ENCODE data around the gene ARID4B. TPM values are rescaled to one million over a fixed set of nuclear protein-coding genes. Genes with fewer than 3 reads are reported as not detected.

ARID4B gene
- total RNA-seq, 4 donors from 2014 or later: 26.7 to 49.2 (median 39.1) TPM

DNA sequence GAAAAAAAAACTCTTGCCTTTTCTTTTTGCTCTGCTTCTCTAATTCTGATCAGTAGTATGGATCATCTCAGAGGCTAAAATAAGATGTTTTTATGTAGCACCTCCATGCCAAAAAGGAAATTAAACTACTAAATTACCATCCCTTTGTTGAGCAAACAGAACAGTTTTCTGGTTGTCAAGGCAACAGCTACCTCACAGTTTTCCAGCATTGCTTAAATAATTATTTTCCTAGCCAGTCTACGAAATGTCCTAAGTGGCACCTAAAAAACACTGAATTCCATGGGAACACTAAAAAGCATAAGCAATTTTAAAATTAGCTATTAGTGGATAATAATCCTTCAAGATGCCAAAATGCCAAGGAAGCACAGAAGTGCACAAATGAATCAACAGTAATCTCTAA, 61.7 kb downstream of the ARID4B start:
- H3K9me3 ChIP-seq: no peaks in the 10 kb centered on the region
- peaks cover 0 to 65% (median 8%) of the 10 kb centered on the region in 3 donors for H3K4me1 ChIP-seq
- no peak overlapping the region for H3K27ac ChIP-seq
- 6 to 27% methylated on average over 1 of the region's 1 CpG for WGBS, 2 donors (ENCODE audit: low coverage in 1 of 2)
- H3K4me3 ChIP-seq: no peak overlapping the region
- ATAC-seq: no peak
- no peak for TF ChIP-seq POLR2AphosphoS5 (IDR thresholded peaks at IDR 0.05)
- TF ChIP-seq POLR2A (IDR thresholded peaks at IDR 0.05): no peak
- no peak for TF ChIP-seq EP300 (IDR thresholded peaks at IDR 0.05)
- TF ChIP-seq, protein P1, sequence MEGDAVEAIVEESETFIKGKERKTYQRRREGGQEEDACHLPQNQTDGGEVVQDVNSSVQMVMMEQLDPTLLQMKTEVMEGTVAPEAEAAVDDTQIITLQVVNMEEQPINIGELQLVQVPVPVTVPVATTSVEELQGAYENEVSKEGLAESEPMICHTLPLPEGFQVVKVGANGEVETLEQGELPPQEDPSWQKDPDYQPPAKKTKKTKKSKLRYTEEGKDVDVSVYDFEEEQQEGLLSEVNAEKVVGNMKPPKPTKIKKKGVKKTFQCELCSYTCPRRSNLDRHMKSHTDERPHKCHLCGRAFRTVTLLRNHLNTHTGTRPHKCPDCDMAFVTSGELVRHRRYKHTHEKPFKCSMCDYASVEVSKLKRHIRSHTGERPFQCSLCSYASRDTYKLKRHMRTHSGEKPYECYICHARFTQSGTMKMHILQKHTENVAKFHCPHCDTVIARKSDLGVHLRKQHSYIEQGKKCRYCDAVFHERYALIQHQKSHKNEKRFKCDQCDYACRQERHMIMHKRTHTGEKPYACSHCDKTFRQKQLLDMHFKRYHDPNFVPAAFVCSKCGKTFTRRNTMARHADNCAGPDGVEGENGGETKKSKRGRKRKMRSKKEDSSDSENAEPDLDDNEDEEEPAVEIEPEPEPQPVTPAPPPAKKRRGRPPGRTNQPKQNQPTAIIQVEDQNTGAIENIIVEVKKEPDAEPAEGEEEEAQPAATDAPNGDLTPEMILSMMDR (IDR thresholded peaks at IDR 0.05): no peak
- no peaks in the 10 kb centered on the region for H3K36me3 ChIP-seq
- no peaks in the 10 kb centered on the region for H3K27me3 ChIP-seq

DNA sequence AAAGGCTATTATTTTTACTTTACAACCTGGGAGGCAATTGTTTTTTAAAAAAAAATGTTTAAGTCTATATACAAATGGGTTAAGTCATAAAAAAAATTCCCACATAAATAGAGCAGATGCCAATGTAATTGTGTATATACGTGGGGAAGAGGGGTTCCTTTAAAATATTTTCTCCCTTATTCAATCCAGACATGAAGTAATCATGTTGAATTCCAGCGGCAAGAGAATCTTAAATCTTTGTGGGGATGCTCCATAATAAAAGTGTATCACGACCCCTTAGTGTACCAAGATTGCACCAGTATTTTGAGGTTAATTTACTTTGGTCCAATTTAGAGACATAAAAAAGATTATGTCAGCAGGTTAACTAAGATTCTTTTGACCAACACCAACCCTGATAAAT, 62.1 kb downstream of the ARID4B start:
- Histone ChIP-seq H3K4me1 (peaks cover 0 to 65% (median 8%) of the 10 kb centered on the region in 3 donors), H3K9me3 (no peaks in the 10 kb centered on the region), H3K36me3 (no peaks in the 10 kb centered on the region), H3K27me3 (no peaks in the 10 kb centered on the region), H3K27ac (no peak overlapping the region), H3K4me3 (no peak overlapping the region)
- ATAC-seq: no peak
- TF ChIP-seq, protein P1 (IDR thresholded peaks at IDR 0.05): no peak
- TF ChIP-seq POLR2A (IDR thresholded peaks at IDR 0.05): no peak
- TF ChIP-seq EP300 (IDR thresholded peaks at IDR 0.05): no peak
- no peak for TF ChIP-seq POLR2AphosphoS5 (IDR thresholded peaks at IDR 0.05)
- 52 to 65% methylated on average over 3 of the region's 3 CpGs for WGBS, 2 donors (ENCODE audit: low coverage in 1 of 2)

DNA sequence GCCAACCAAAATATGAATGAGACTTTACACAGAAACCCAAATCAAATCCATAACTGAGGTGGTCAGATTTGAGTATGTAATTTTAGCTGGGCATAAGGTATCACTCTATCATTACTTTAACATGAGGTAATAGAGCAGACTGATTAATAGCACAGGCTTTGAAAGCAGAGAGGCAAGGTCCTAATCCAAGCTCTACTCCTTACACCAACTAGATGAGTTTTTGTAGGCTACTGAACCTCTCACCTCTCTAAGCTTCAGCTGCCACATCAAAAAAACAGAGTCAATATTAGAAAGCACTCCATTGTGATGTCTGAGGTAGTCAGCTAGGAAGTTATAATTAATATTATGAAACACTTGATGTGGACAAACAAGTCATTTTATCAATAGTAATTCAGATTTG, 63.7 kb downstream of the ARID4B start:
- H3K27me3 ChIP-seq: no peaks in the 10 kb centered on the region
- H3K4me3 ChIP-seq: no peak overlapping the region
- ATAC-seq: no peak
- peaks cover 0 to 65% (median 2%) of the 10 kb centered on the region in 3 donors for H3K4me1 ChIP-seq
- TF ChIP-seq, protein P1 (IDR thresholded peaks at IDR 0.05): no peak
- no peak for TF ChIP-seq POLR2AphosphoS5 (IDR thresholded peaks at IDR 0.05)
- no peak for TF ChIP-seq EP300 (IDR thresholded peaks at IDR 0.05)
- TF ChIP-seq POLR2A (IDR thresholded peaks at IDR 0.05): no peak
- H3K27ac ChIP-seq: no peak overlapping the region
- H3K9me3 ChIP-seq: no peaks in the 10 kb centered on the region
- H3K36me3 ChIP-seq: peaks cover 0 to 2% of the 10 kb centered on the region in 2 donors

DNA sequence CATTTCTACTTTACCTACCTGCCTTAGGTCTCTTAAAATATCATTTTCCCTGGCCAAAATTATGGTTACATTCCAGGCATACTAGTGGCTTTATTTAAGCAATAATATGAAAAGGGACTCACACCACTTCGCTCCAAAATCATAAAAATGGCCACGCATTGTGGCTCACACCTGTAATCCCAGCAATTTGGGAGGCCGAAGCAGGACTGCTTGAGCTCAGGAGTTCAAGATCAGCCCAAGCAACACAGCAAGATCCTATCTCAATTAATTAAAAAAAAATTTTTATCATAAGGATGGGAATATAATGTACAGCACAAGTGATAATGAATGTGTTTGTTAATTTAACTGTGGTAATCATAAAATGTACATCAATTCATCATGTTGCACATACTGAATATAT, 65.4 kb downstream of the ARID4B start:
- 94 to 100% methylated on average over 3 of the region's 3 CpGs for WGBS, 2 donors (ENCODE audit: low coverage in 1 of 2)

DNA sequence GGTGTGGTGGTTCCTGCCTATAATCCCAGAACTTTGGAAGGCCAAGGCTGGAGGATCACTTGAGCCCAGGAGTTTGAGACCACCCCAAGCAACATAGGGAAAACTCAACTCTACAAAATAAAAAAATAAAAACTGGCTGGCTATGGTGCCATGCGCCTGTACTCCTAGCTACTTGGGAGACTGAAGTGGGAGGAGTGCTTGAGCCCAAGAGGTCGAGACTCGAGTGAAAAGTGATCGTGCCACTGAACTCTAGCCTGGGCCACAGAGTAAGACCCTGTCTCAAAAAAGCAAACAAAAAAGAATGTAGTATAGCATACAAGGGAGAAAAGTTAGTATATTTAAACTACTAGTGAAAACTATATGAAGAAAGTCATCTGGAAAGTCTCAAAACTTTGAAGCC, 66.7 kb downstream of the ARID4B start:
- H3K27me3 ChIP-seq: no peaks in the 10 kb centered on the region
- no peak overlapping the region for H3K27ac ChIP-seq
- ATAC-seq: no peak
- peaks cover 0 to 58% (median 1%) of the 10 kb centered on the region in 3 donors for H3K4me1 ChIP-seq
- peaks cover 0 to 8% of the 10 kb centered on the region in 2 donors for H3K36me3 ChIP-seq
- H3K9me3 ChIP-seq: no peaks in the 10 kb centered on the region
- 73 to 90% methylated on average over 4 of the region's 4 CpGs for WGBS, 2 donors (ENCODE audit: low coverage in 1 of 2)
- TF ChIP-seq, protein P1 (IDR thresholded peaks at IDR 0.05): no peak
- TF ChIP-seq EP300 (IDR thresholded peaks at IDR 0.05): no peak
- no peak for TF ChIP-seq POLR2A (IDR thresholded peaks at IDR 0.05)
- TF ChIP-seq POLR2AphosphoS5 (IDR thresholded peaks at IDR 0.05): no peak
- no peak overlapping the region for H3K4me3 ChIP-seq

More for the DNA sequence above, 65.4 kb downstream of the ARID4B start:
- Histone ChIP-seq H3K4me3 (no peak overlapping the region), H3K27me3 (no peaks in the 10 kb centered on the region), H3K36me3 (peaks cover 0 to 8% of the 10 kb centered on the region in 2 donors), H3K27ac (no peak overlapping the region), H3K4me1 (peaks cover 0 to 65% (median 2%) of the 10 kb centered on the region in 3 donors), H3K9me3 (no peaks in the 10 kb centered on the region)
- no peak for ATAC-seq
- TF ChIP-seq, protein P1 (IDR thresholded peaks at IDR 0.05): no peak
- no peak for TF ChIP-seq EP300 (IDR thresholded peaks at IDR 0.05)
- no peak for TF ChIP-seq POLR2AphosphoS5 (IDR thresholded peaks at IDR 0.05)
- TF ChIP-seq POLR2A (IDR thresholded peaks at IDR 0.05): no peak

Data from gastroesophageal sphincter (tissue), 4 donors.